Activated T-cell treated with anti-CD3 and anti-CD28 coated beads, Interleukin-2, amount 50 U/mL, for 24 hours (primary cell): ENCODE results near the gene THSD7B.

ENCODE experiments used
- DNase-seq: peaks from one replicate; pipeline ENCODE4 v3.0.0-alpha.2; 2020
- H3K27ac Mint-ChIP-seq: 2 replicates; pipeline ENCODE4 v1.8.0; 2020; ENCODE audit warnings: mild to moderate bottlenecking, mixed read lengths
- H3K27me3 Mint-ChIP-seq: 2 replicates; pipeline ENCODE4 v1.8.0; 2020; ENCODE audit warnings: mixed read lengths
- H3K36me3 Mint-ChIP-seq: 2 replicates; pipeline ENCODE4 v1.8.0; 2020; ENCODE audit warnings: low read depth, mixed read lengths
- H3K4me1 Mint-ChIP-seq: 2 replicates; pipeline ENCODE4 v1.8.0; 2020; ENCODE audit warnings: low read depth, mixed read lengths
- H3K4me3 Mint-ChIP-seq: 2 replicates; pipeline ENCODE4 v1.8.0; 2020; ENCODE audit warnings: mild to moderate bottlenecking, moderate library complexity, mixed read lengths
- H3K9me3 Mint-ChIP-seq: 2 replicates; pipeline ENCODE4 v1.8.0; 2020; ENCODE audit warnings: mixed read lengths

THSD7B gene

GRCh38 chr2:136863874-136864273 is 98.5 kb downstream of the THSD7B start:
- Mint-ChIP-seq H3K27me3 (no peaks in the 10 kb centered on the region), H3K27ac (no peak overlapping the region), H3K4me1 (no peaks in the 10 kb centered on the region), H3K9me3 (no peaks in the 10 kb centered on the region), H3K4me3 (no peak overlapping the region), H3K36me3 (no peaks in the 10 kb centered on the region)
- DNase-seq, result no peak

- Mint-ChIP-seq H3K4me3 (no peak overlapping the region), H3K9me3 (no peaks in the 10 kb centered on the region), H3K27me3 (no peaks in the 10 kb centered on the region), H3K36me3 (no peaks in the 10 kb centered on the region), H3K4me1 (no peaks in the 10 kb centered on the region), H3K27ac (no peak overlapping the region)
- DNase-seq, result no peak
Measured at GRCh38 chr2:136871424-136871823, 106.1 kb downstream of the THSD7B start.

GRCh38 chr2:136874258-136874657 is 108.9 kb downstream of the THSD7B start:
- no peaks in the 10 kb centered on the region for H3K36me3 Mint-ChIP-seq
- no peak for DNase-seq
- H3K27ac Mint-ChIP-seq, result no peak overlapping the region
- no peaks in the 10 kb centered on the region for H3K4me1 Mint-ChIP-seq
- H3K4me3 Mint-ChIP-seq, result no peak overlapping the region
- H3K27me3 Mint-ChIP-seq, result no peaks in the 10 kb centered on the region
- H3K9me3 Mint-ChIP-seq, result no peaks in the 10 kb centered on the region

- DNase-seq, result no peak
- no peak overlapping the region for H3K27ac Mint-ChIP-seq
- no peak overlapping the region for H3K4me3 Mint-ChIP-seq
- no peaks in the 10 kb centered on the region for H3K36me3 Mint-ChIP-seq
- no peaks in the 10 kb centered on the region for H3K27me3 Mint-ChIP-seq
- no peaks in the 10 kb centered on the region for H3K9me3 Mint-ChIP-seq
- no peaks in the 10 kb centered on the region for H3K4me1 Mint-ChIP-seq
Measured at GRCh38 chr2:136891100-136891499, 125.8 kb downstream of the THSD7B start.

GRCh38 chr2:136894007-136894634 is 128.8 kb downstream of the THSD7B start:
- Mint-ChIP-seq H3K4me3 (no peak overlapping the region), H3K9me3 (no peaks in the 10 kb centered on the region), H3K36me3 (no peaks in the 10 kb centered on the region), H3K27me3 (no peaks in the 10 kb centered on the region), H3K4me1 (no peaks in the 10 kb centered on the region), H3K27ac (no peak overlapping the region)
- no peak for DNase-seq

- Mint-ChIP-seq H3K4me1 (no peaks in the 10 kb centered on the region), H3K27ac (no peak overlapping the region), H3K27me3 (no peaks in the 10 kb centered on the region), H3K9me3 (no peaks in the 10 kb centered on the region), H3K4me3 (no peak overlapping the region), H3K36me3 (no peaks in the 10 kb centered on the region)
- DNase-seq, result no peak
Measured at GRCh38 chr2:136901732-136902131, 136.4 kb downstream of the THSD7B start.

GRCh38 chr2:136905779-136906178 is 140.4 kb downstream of the THSD7B start:
- no peaks in the 10 kb centered on the region for H3K4me1 Mint-ChIP-seq
- H3K4me3 Mint-ChIP-seq, result no peak overlapping the region
- no peaks in the 10 kb centered on the region for H3K36me3 Mint-ChIP-seq
- H3K9me3 Mint-ChIP-seq, result no peaks in the 10 kb centered on the region
- DNase-seq, result no peak
- H3K27ac Mint-ChIP-seq, result no peak overlapping the region
- no peaks in the 10 kb centered on the region for H3K27me3 Mint-ChIP-seq

GRCh38 chr2:136909777-136910176 is 144.4 kb downstream of the THSD7B start:
- H3K4me1 Mint-ChIP-seq, result no peaks in the 10 kb centered on the region
- no peaks in the 10 kb centered on the region for H3K27me3 Mint-ChIP-seq
- no peak overlapping the region for H3K27ac Mint-ChIP-seq
- H3K9me3 Mint-ChIP-seq, result no peaks in the 10 kb centered on the region
- H3K4me3 Mint-ChIP-seq, result no peak overlapping the region
- no peaks in the 10 kb centered on the region for H3K36me3 Mint-ChIP-seq
- DNase-seq, result no peak

GRCh38 chr2:136916131-136916530 is 150.8 kb downstream of the THSD7B start:
- Mint-ChIP-seq H3K36me3 (no peaks in the 10 kb centered on the region), H3K27ac (no peak overlapping the region), H3K27me3 (no peaks in the 10 kb centered on the region), H3K9me3 (no peaks in the 10 kb centered on the region), H3K4me1 (no peaks in the 10 kb centered on the region), H3K4me3 (no peak overlapping the region)
- no peak for DNase-seq

- Mint-ChIP-seq H3K4me1 (no peaks in the 10 kb centered on the region), H3K36me3 (no peaks in the 10 kb centered on the region), H3K9me3 (no peaks in the 10 kb centered on the region), H3K27me3 (no peaks in the 10 kb centered on the region), H3K27ac (no peak overlapping the region), H3K4me3 (no peak overlapping the region)
- DNase-seq, result no peak
Measured at GRCh38 chr2:136917411-136917881, 152.1 kb downstream of the THSD7B start.

GRCh38 chr2:136919682-136920081 is 154.3 kb downstream of the THSD7B start:
- Mint-ChIP-seq H3K27me3 (no peaks in the 10 kb centered on the region), H3K27ac (no peak overlapping the region), H3K36me3 (no peaks in the 10 kb centered on the region), H3K4me1 (no peaks in the 10 kb centered on the region), H3K9me3 (peaks cover 4% of the 10 kb centered on the region), H3K4me3 (no peak overlapping the region)
- DNase-seq, result no peak

- peaks cover 4% of the 10 kb centered on the region for H3K9me3 Mint-ChIP-seq
- H3K4me3 Mint-ChIP-seq, result no peak overlapping the region
- H3K27me3 Mint-ChIP-seq, result no peaks in the 10 kb centered on the region
- H3K27ac Mint-ChIP-seq, result no peak overlapping the region
- no peak for DNase-seq
- H3K4me1 Mint-ChIP-seq, result no peaks in the 10 kb centered on the region
- no peaks in the 10 kb centered on the region for H3K36me3 Mint-ChIP-seq
Measured at GRCh38 chr2:136920652-136921333, 155.4 kb downstream of the THSD7B start.

- peaks cover 6% of the 10 kb centered on the region for H3K9me3 Mint-ChIP-seq
- no peaks in the 10 kb centered on the region for H3K4me1 Mint-ChIP-seq
- H3K27me3 Mint-ChIP-seq, result peaks cover 10% of the 10 kb centered on the region
- H3K4me3 Mint-ChIP-seq, result no peak overlapping the region
- no peaks in the 10 kb centered on the region for H3K36me3 Mint-ChIP-seq
- no peak overlapping the region for H3K27ac Mint-ChIP-seq
- no peak for DNase-seq
Measured at GRCh38 chr2:136927156-136927555, 161.8 kb downstream of the THSD7B start.

GRCh38 chr2:136929531-136929930 is 164.2 kb downstream of the THSD7B start:
- no peaks in the 10 kb centered on the region for H3K4me1 Mint-ChIP-seq
- no peak overlapping the region for H3K27ac Mint-ChIP-seq
- no peak overlapping the region for H3K4me3 Mint-ChIP-seq
- H3K36me3 Mint-ChIP-seq, result no peaks in the 10 kb centered on the region
- H3K9me3 Mint-ChIP-seq, result peaks cover 2% of the 10 kb centered on the region
- H3K27me3 Mint-ChIP-seq, result peaks cover 10% of the 10 kb centered on the region
- DNase-seq, result no peak

- Mint-ChIP-seq H3K27ac (no peak overlapping the region), H3K27me3 (peaks cover under 1% of the 10 kb centered on the region), H3K36me3 (no peaks in the 10 kb centered on the region), H3K9me3 (no peaks in the 10 kb centered on the region), H3K4me1 (no peaks in the 10 kb centered on the region), H3K4me3 (no peak overlapping the region)
- DNase-seq, result no peak
Measured at GRCh38 chr2:136932700-136933099, 167.4 kb downstream of the THSD7B start.
